Colonic mucosa (tissue), 4 donors: ENCODE measurements around the gene STAMBPL1. TPM values are rescaled to one million over a fixed set of nuclear protein-coding genes. Genes with fewer than 3 reads are reported as not detected.

Source experiments
- DNase-seq: peaks from one replicate; pipeline ENCODE4 v3.0.0-alpha.2; 2020
- H3K27ac ChIP-seq: fragments of 200-600 bp; one replicate; pipeline ENCODE4 v1.8.0; 2021
- H3K27me3 ChIP-seq: fragments of 200-600 bp; one replicate; pipeline ENCODE4 v1.8.0; 2021
- H3K36me3 ChIP-seq: fragments of 200-600 bp; one replicate; pipeline ENCODE4 v1.8.0; 2021
- H3K4me1 ChIP-seq: fragments of 200-600 bp; one replicate; pipeline ENCODE4 v1.8.0; 2021; ENCODE audit warnings: mild to moderate bottlenecking
- H3K4me3 ChIP-seq: fragments of 200-600 bp; one replicate; pipeline ENCODE4 v1.8.0; 2021
- H3K9ac ChIP-seq, 2 donors: one replicate each; pipeline ENCODE4 v1.7.0; 2013; ENCODE audit warnings: control low read depth in 2 of 2, low read depth in 2 of 2, low read length in 2 of 2
- H3K9me3 ChIP-seq: fragments of 200-600 bp; one replicate; pipeline ENCODE4 v1.8.0; 2021
- intact Hi-C: fragments of 100-400 bp; cut with DNase I; formaldehyde crosslinking; loops from one replicate; pipeline ENCODE4 v1.14.1; 2022
- total RNA-seq, 2 donors: library from RNA; stranded (reverse); fragmentation: NEBNext Ultra II Directional in 1 of 2; extraction: Animal tissue kit (Norgen Biotek cat#: 25700) in 1 of 2; gene quantifications; one replicate each; pipeline ENCODE4 v1.2.1, GENCODE V29; 2021
- TF ChIP-seq, protein P1 (sequence below): fragments of 200-600 bp; IDR thresholded peaks from one replicate; pipeline ENCODE4 v1.8.0; 2022; ENCODE audit warnings: antibody characterized with exemption, mild to moderate bottlenecking
- donor health status: healthy.
- donor health status: DM: no; HTN: no; CAD: no.
- donor health status: DM: no; HTN: no; CAD: no.

STAMBPL1 gene
- total RNA-seq, 2 donors from 2014 or later: 16.3 to 20.4 TPM

GRCh38 chr10:88958721-88959120 is 78.7 kb downstream of the STAMBPL1 start:
- H3K4me3 ChIP-seq: no peak overlapping the region
- TF ChIP-seq, protein P1, sequence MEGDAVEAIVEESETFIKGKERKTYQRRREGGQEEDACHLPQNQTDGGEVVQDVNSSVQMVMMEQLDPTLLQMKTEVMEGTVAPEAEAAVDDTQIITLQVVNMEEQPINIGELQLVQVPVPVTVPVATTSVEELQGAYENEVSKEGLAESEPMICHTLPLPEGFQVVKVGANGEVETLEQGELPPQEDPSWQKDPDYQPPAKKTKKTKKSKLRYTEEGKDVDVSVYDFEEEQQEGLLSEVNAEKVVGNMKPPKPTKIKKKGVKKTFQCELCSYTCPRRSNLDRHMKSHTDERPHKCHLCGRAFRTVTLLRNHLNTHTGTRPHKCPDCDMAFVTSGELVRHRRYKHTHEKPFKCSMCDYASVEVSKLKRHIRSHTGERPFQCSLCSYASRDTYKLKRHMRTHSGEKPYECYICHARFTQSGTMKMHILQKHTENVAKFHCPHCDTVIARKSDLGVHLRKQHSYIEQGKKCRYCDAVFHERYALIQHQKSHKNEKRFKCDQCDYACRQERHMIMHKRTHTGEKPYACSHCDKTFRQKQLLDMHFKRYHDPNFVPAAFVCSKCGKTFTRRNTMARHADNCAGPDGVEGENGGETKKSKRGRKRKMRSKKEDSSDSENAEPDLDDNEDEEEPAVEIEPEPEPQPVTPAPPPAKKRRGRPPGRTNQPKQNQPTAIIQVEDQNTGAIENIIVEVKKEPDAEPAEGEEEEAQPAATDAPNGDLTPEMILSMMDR: no peak

GRCh38 chr10:88960802-88961201 is 80.8 kb downstream of the STAMBPL1 start:
- Histone ChIP-seq H3K9me3 (no peaks in the 10 kb centered on the region), H3K4me1 (no peaks in the 10 kb centered on the region), H3K9ac (no peak overlapping the region), H3K4me3 (no peak overlapping the region), H3K27ac (no peak overlapping the region), H3K36me3 (no peaks in the 10 kb centered on the region), H3K27me3 (no peaks in the 10 kb centered on the region)
- TF ChIP-seq, protein P1: no peak
- DNase-seq: no peak
- intact Hi-C loops: no loop called here

More at GRCh38 chr10:88958721-88959120, 78.7 kb downstream of the STAMBPL1 start:
- no peak for DNase-seq
- Histone ChIP-seq H3K27ac (no peak overlapping the region), H3K36me3 (no peaks in the 10 kb centered on the region), H3K9me3 (no peaks in the 10 kb centered on the region), H3K27me3 (no peaks in the 10 kb centered on the region), H3K4me1 (no peaks in the 10 kb centered on the region), H3K9ac (no peak overlapping the region)
- intact Hi-C loops: no loop called here

- intact Hi-C loops: no loop called here
- Histone ChIP-seq H3K27ac (no peak overlapping the region), H3K4me3 (no peak overlapping the region), H3K9me3 (no peaks in the 10 kb centered on the region), H3K9ac (no peak overlapping the region), H3K36me3 (no peaks in the 10 kb centered on the region), H3K4me1 (no peaks in the 10 kb centered on the region), H3K27me3 (no peaks in the 10 kb centered on the region)
- DNase-seq: no peak
- TF ChIP-seq, protein P1: no peak
Measured at GRCh38 chr10:88961266-88961665, 81.2 kb downstream of the STAMBPL1 start.

- TF ChIP-seq, protein P1: no peak
- H3K27me3 ChIP-seq: no peaks in the 10 kb centered on the region
- H3K27ac ChIP-seq: no peak overlapping the region
- H3K9ac ChIP-seq: no peak overlapping the region
- H3K36me3 ChIP-seq: no peaks in the 10 kb centered on the region
- no peaks in the 10 kb centered on the region for H3K9me3 ChIP-seq
- no peak overlapping the region for H3K4me3 ChIP-seq
- H3K4me1 ChIP-seq: no peaks in the 10 kb centered on the region
- intact Hi-C loops: no loop called here
- no peak for DNase-seq
Measured at GRCh38 chr10:88962336-88962735, 82.3 kb downstream of the STAMBPL1 start.

DNA sequence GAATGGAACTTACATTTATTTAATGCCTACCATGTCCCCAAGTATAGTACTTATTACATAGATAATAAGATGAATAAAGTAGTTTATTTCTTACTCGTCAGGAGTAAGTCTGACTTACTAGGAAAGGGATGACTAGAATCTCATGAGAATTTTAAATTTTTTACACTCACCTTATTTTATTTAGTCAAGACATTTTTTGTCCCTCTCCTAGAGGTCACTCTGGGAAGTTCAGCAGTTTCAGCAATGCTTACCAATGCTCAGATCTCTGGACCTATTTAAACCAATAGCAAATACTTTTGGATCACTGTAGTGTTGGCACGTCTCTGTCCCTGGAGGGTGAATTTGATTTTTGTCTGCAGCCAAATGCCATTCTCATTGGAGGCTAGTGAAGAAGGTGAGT is 83.3 kb downstream of the STAMBPL1 start:
- no peaks in the 10 kb centered on the region for H3K36me3 ChIP-seq
- no peak for DNase-seq
- no peak overlapping the region for H3K4me3 ChIP-seq
- H3K27ac ChIP-seq: no peak overlapping the region
- no peaks in the 10 kb centered on the region for H3K9me3 ChIP-seq
- H3K27me3 ChIP-seq: no peaks in the 10 kb centered on the region
- TF ChIP-seq, protein P1: no peak
- intact Hi-C loops: no loop called here
- H3K4me1 ChIP-seq: no peaks in the 10 kb centered on the region
- no peak overlapping the region for H3K9ac ChIP-seq

- no peak for DNase-seq
- TF ChIP-seq, protein P1: no peak
- Histone ChIP-seq H3K27me3 (no peaks in the 10 kb centered on the region), H3K36me3 (no peaks in the 10 kb centered on the region), H3K4me1 (no peaks in the 10 kb centered on the region), H3K9ac (no peak overlapping the region), H3K4me3 (no peak overlapping the region), H3K27ac (no peak overlapping the region), H3K9me3 (no peaks in the 10 kb centered on the region)
- intact Hi-C loops: no loop called here
Measured at GRCh38 chr10:88964360-88964759, 84.3 kb downstream of the STAMBPL1 start.
